Activated naive CD4-positive, alpha-beta T cell treated with anti-CD3 and anti-CD28 coated beads, Interleukin-2, amount 50 U/mL, for 72 hours (primary cell): Measurements from ENCODE around the gene DZIP3. TPM values are rescaled to one million over a fixed set of nuclear protein-coding genes. Genes with fewer than 3 reads are reported as not detected.

Source experiments
- ATAC-seq, 2 donors: fragments of 150-1000 bp; cut with Tn5 transposase; 2 replicates each; pipeline ENCODE4 v1.10.0; 2021; ENCODE audit warnings: mild to moderate bottlenecking in 2 of 2, moderate library complexity in 2 of 2
- DNase-seq, 2 donors: peaks; one replicate each; pipeline ENCODE4 v3.0.0; 2021 to 2022; ENCODE audit warnings: low spot score in 2 of 2
- H3K27ac Mint-ChIP-seq, 2 donors: one replicate each; pipeline ENCODE4 v1.8.0; 2022; ENCODE audit warnings: mild to moderate bottlenecking in 2 of 2, mixed read lengths in 2 of 2
- H3K36me3 Mint-ChIP-seq, 2 donors: one replicate each; pipeline ENCODE4 v1.8.0; 2022; ENCODE audit warnings: mixed read lengths in 2 of 2
- H3K9me3 Mint-ChIP-seq, 2 donors: one replicate each; pipeline ENCODE4 v1.8.0; 2022; ENCODE audit warnings: mixed read lengths in 2 of 2
- total RNA-seq, 2 donors: library from RNA; stranded (reverse); gene quantifications; one replicate each; pipeline ENCODE4 v1.2.3, GENCODE V29; 2022

DZIP3 gene
- total RNA-seq, 2 donors from 2014 or later, result 13.9 to 20.0 TPM

- Mint-ChIP-seq H3K36me3 (peaks cover 0 to 6% of the 10 kb centered on the region in 2 donors), H3K9me3 (peaks cover 4 to 11% of the 10 kb centered on the region in 2 donors), H3K27ac (peak overlapping the region in 1 of 2 donors; percentile 70)
- ATAC-seq, result peak in 1 of 2 donors; percentile 9
- DNase-seq, result no peak
These were observed 134.6 kb downstream of the DZIP3 start for GRCh38 chr3:108724101-108724500.

GRCh38 chr3:108728105-108728504 is 138.6 kb downstream of the DZIP3 start:
- no peak for ATAC-seq
- Mint-ChIP-seq H3K27ac (no peak overlapping the region), H3K9me3 (peaks cover 0 to 4% of the 10 kb centered on the region in 2 donors)

GRCh38 chr3:108728934-108729333 is 139.4 kb downstream of the DZIP3 start:
- DNase-seq, result no peak
- Mint-ChIP-seq H3K36me3 (no peaks in the 10 kb centered on the region), H3K9me3 (peaks cover 0 to 4% of the 10 kb centered on the region in 2 donors), H3K27ac (no peak overlapping the region)
- ATAC-seq, result peak in 1 of 2 donors; percentile 18

More at GRCh38 chr3:108728105-108728504, 138.6 kb downstream of the DZIP3 start:
- DNase-seq, result no peak
- H3K36me3 Mint-ChIP-seq, result no peaks in the 10 kb centered on the region

GRCh38 chr3:108736821-108737220 is 147.3 kb downstream of the DZIP3 start:
- H3K9me3 Mint-ChIP-seq, result no peaks in the 10 kb centered on the region
- no peaks in the 10 kb centered on the region for H3K36me3 Mint-ChIP-seq
- no peak overlapping the region for H3K27ac Mint-ChIP-seq
- ATAC-seq, result no peak
- no peak for DNase-seq

GRCh38 chr3:108742929-108743328 is 153.4 kb downstream of the DZIP3 start:
- no peak for DNase-seq
- ATAC-seq, result no peak
- no peak overlapping the region for H3K27ac Mint-ChIP-seq
- H3K9me3 Mint-ChIP-seq, result no peaks in the 10 kb centered on the region
- no peaks in the 10 kb centered on the region for H3K36me3 Mint-ChIP-seq

Other genes with a start within 250 kb of the DZIP3 start
- gene MYH15, start 79.1 kb upstream of the DZIP3 start, total RNA-seq, result under 1 TPM; 0.18 to 0.53 TPM
- 10 to 100 TPM; 48.3 to 53.4 TPM for gene CIP2A, start 284 bp upstream of the DZIP3 start, total RNA-seq
- gene RETNLB, start 167.7 kb downstream of the DZIP3 start, total RNA-seq, result not detected
- gene TRAT1, start 233.1 kb downstream of the DZIP3 start, total RNA-seq, result 10 to 100 TPM; 11.8 to 25.9 TPM